Psoas muscle (tissue), 7 donors: ENCODE results near the gene HAUS8. TPM values are rescaled to one million over a fixed set of nuclear protein-coding genes. Genes with fewer than 3 reads are reported as not detected.

Experiments used
- polyA plus RNA-seq, 3 donors: library from polyadenylated mRNA; stranded (reverse); fragments of 200-250 nt; gene quantifications; one replicate each; pipeline ENCODE4 v1.2.3, GENCODE V29; 2013
- total RNA-seq, 4 donors: library from RNA; stranded (reverse); fragmentation: NEBNext Ultra II Directional in 2 of 4; extraction: Animal tissue kit (Norgen Biotek cat#: 25700) in 2 of 4; gene quantifications; one replicate each; pipeline versions ENCODE4 v1.2.1 to v1.2.4, GENCODE V29; 2021 to 2023
- donor health status: healthy with polysubstance abuse.
- donor health status: DM: no; HTN: no; CAD: no; lungs with moderate emphysema.
- donor health status: Bipolar disorder and iron deficiency.
- donor health status: healthy.
- donor health status: DM: no; HTN: no; CAD: no.
- donor health status: DM: no; HTN: no; CAD: no.
- donor health status: DM: yes; HTN: yes; CAD: no.

The HAUS8 gene
- total and polyA plus RNA-seq, 7 donors: 1.8 to 5.9 (median 4.2) TPM

Other genes starting within 250 kb of the HAUS8 start
- 10 to 100 TPM; 18.0 to 23.8 (median 20.4) TPM for gene SIN3B, start 246.1 kb downstream of the HAUS8 start, total RNA-seq
- gene SIN3B, start 246.1 kb downstream of the HAUS8 start, polyA plus RNA-seq: 10 to 100 TPM; 11.8 to 16.7 (median 12.5) TPM
- 1 to 10 TPM in 2 of 4 donors, under 1 TPM in 2; 0.27 to 3.7 (median 0.86) TPM for gene F2RL3, start 186.5 kb downstream of the HAUS8 start, total RNA-seq
- 1 to 10 TPM; 1.4 to 4.5 (median 2.0) TPM for gene F2RL3, start 186.5 kb downstream of the HAUS8 start, polyA plus RNA-seq
- 1 to 10 TPM; 3.2 to 9.9 (median 8.0) TPM for gene CPAMD8, start 48.6 kb downstream of the HAUS8 start, total RNA-seq
- gene CPAMD8, start 48.6 kb downstream of the HAUS8 start, polyA plus RNA-seq: 1 to 10 TPM; 4.5 to 9.8 (median 9.0) TPM
- gene MYO9B, start 325 bp upstream of the HAUS8 start, total RNA-seq: 10 to 100 TPM; 13.8 to 16.4 (median 14.5) TPM
- 10 to 100 TPM in 2 of 3 donors, 1 to 10 TPM in 1; 9.0 to 23.7 (median 18.9) TPM for gene MYO9B, start 325 bp upstream of the HAUS8 start, polyA plus RNA-seq
- 10 to 100 TPM; 25.5 to 41.2 (median 30.5) TPM for gene USE1, start 139.9 kb upstream of the HAUS8 start, total RNA-seq
- gene USE1, start 139.9 kb upstream of the HAUS8 start, polyA plus RNA-seq: 10 to 100 TPM; 45.3 to 83.0 (median 57.1) TPM
- 10 to 100 TPM; 15.6 to 20.8 (median 18.5) TPM for gene OCEL1, start 150.8 kb upstream of the HAUS8 start, total RNA-seq
- 10 to 100 TPM; 19.6 to 37.1 (median 24.0) TPM for gene OCEL1, start 150.8 kb upstream of the HAUS8 start, polyA plus RNA-seq
- 10 to 100 TPM; 34.9 to 56.7 (median 41.1) TPM for gene NR2F6, start 170.5 kb upstream of the HAUS8 start, total RNA-seq
- 10 to 100 TPM; 21.1 to 51.3 (median 27.9) TPM for gene NR2F6, start 170.5 kb upstream of the HAUS8 start, polyA plus RNA-seq
- gene USHBP1, start 189.3 kb upstream of the HAUS8 start, total RNA-seq: 1 to 10 TPM; 2.6 to 8.6 (median 3.3) TPM
- 1 to 10 TPM; 3.7 to 5.0 (median 4.0) TPM for gene USHBP1, start 189.3 kb upstream of the HAUS8 start, polyA plus RNA-seq
- 10 to 100 TPM; 70.0 to 97.0 (median 88.7) TPM for gene BABAM1, start 192.0 kb upstream of the HAUS8 start, total RNA-seq
- 100 to 1,000 TPM in 1 of 3 donors, 10 to 100 TPM in 2; 86.8 to 145 (median 92.9) TPM for gene BABAM1, start 192.0 kb upstream of the HAUS8 start, polyA plus RNA-seq
- gene ANKLE1, start 206.4 kb upstream of the HAUS8 start, total RNA-seq: under 1 TPM in 2 of 4 donors, not detected in 2; 0.13 to 0.26 TPM
- gene ANKLE1, start 206.4 kb upstream of the HAUS8 start, polyA plus RNA-seq: under 1 TPM; 0.07 to 0.20 (median 0.10) TPM
- gene ABHD8, start 228.0 kb upstream of the HAUS8 start, total RNA-seq: 10 to 100 TPM in 1 of 4 donors, 1 to 10 TPM in 3; 6.1 to 17.9 (median 7.6) TPM
- gene ABHD8, start 228.0 kb upstream of the HAUS8 start, polyA plus RNA-seq: 10 to 100 TPM; 12.3 to 26.8 (median 15.0) TPM
- 100 to 1,000 TPM; 105 to 217 (median 139) TPM for gene MRPL34, start 230.4 kb upstream of the HAUS8 start, total RNA-seq
- gene MRPL34, start 230.4 kb upstream of the HAUS8 start, polyA plus RNA-seq: 100 to 1,000 TPM; 330 to 558 (median 365) TPM
- 10 to 100 TPM; 21.5 to 35.4 (median 27.9) TPM for gene DDA1, start 234.1 kb upstream of the HAUS8 start, total RNA-seq
- gene DDA1, start 234.1 kb upstream of the HAUS8 start, polyA plus RNA-seq: 10 to 100 TPM; 47.2 to 90.4 (median 75.0) TPM